DND-41 (cell line): Measurements from ENCODE around the gene VWF.

Experiments
- CTCF ChIP-seq: IDR thresholded peaks from 2 replicates; pipeline ENCODE4 v1.5.1; 2012; ENCODE audit warnings: borderline replicate concordance, low read length, moderate library complexity, mild to moderate bottlenecking; ENCODE audit not compliant: poor library complexity, severe bottlenecking; ENCODE audit errors: extremely low read depth
- EZH2 ChIP-seq: IDR thresholded peaks from 3 replicates; pipeline ENCODE4 v1.6.1; 2012; ENCODE audit warnings: borderline replicate concordance, low read depth, mild to moderate bottlenecking, moderate library complexity, low read length, inconsistent platforms; ENCODE audit not compliant: severe bottlenecking

GRCh38 chr12:6070472-6071257, 53.8 kb downstream of the VWF start:
- TF ChIP-seq CTCF = no peak
- TF ChIP-seq EZH2 = no peak
